ENCODE measurements around the gene RAN. TPM values are rescaled to one million over a fixed set of nuclear protein-coding genes. Genes with fewer than 3 reads are reported as not detected.

RAN gene
- total and polyA plus RNA-seq, 9 of the 15 experiments (the other 6 are each of a cell fraction or from before 2014, with no cell fraction given) = 1,687 to 3,820 (median 2,300) TPM

DNA sequence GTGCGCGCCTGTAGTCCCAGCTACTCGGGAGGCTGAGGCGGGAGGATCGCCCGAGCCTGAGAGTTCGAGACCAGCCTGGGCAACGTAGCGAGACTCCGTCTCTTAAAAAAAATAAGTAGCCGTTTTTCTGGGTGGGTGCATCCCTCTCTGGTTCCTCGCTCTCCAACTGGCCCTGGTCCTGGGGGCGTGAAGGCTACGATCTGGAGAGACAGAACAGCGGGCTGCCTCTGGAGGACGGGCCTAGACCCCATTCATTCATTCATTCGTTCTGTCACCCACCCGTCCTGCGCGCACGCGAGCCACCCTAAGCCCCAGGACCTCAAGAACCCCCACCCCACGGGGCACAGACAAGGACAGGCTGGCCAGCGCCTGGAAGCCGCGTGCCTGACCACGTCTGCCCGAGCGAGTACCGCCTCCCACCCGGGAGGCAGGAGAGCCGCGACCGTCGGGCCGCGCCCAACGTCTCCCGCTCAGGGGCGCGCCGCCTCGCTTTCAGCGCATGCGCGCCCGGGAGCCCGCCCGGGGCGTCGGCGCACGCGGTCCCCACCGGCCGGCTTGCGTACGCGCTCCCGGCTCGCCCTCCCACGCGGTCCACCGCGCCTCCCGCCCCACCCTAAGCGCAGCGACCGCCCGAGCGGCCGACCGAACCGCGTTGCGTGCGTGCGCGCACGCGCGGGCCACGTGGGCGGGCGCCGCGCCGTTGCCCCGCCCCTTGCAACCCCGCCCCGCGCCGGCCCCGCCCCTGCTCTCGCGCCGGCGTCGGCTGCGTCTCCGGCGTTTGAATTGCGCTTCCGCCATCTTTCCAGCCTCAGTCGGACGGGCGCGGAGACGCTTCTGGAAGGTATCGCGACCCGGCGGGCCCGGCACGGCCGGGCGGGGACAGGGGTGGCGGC, at the start of gene RAN (continued):
- TF ChIP-seq BRD9 (IDR thresholded peaks at IDR 0.05; ENCODE audit: low read depth, partially characterized antibody) (peak; percentile 9), IFI16 (CRISPR knock-in tag; IDR thresholded peaks at IDR 0.05) (no peak), BDP1 (IDR thresholded peaks at IDR 0.05; ENCODE audit: insufficient read depth, insufficient read length) (no peak), ZNF583 (CRISPR knock-in tag; IDR thresholded peaks at IDR 0.05) (no peak), TAF1 (IDR thresholded peaks at IDR 0.05; ENCODE audit: control insufficient read depth, extremely low read depth, insufficient read depth, low read length, severe bottlenecking) (peak; percentile 81), TSC22D4 (tag; IDR thresholded peaks at IDR 0.05) (no peak), SLC30A9 (CRISPR knock-in tag; IDR thresholded peaks at IDR 0.05) (no peak), PHB (CRISPR knock-in tag; IDR thresholded peaks at IDR 0.05) (no peak), SOX6 (IDR thresholded peaks at IDR 0.05) (no peak), PTBP1 (IDR thresholded peaks at IDR 0.05; ENCODE audit: low read depth, low read length) (no peak)
- TF ChIP-seq, protein P1, sequence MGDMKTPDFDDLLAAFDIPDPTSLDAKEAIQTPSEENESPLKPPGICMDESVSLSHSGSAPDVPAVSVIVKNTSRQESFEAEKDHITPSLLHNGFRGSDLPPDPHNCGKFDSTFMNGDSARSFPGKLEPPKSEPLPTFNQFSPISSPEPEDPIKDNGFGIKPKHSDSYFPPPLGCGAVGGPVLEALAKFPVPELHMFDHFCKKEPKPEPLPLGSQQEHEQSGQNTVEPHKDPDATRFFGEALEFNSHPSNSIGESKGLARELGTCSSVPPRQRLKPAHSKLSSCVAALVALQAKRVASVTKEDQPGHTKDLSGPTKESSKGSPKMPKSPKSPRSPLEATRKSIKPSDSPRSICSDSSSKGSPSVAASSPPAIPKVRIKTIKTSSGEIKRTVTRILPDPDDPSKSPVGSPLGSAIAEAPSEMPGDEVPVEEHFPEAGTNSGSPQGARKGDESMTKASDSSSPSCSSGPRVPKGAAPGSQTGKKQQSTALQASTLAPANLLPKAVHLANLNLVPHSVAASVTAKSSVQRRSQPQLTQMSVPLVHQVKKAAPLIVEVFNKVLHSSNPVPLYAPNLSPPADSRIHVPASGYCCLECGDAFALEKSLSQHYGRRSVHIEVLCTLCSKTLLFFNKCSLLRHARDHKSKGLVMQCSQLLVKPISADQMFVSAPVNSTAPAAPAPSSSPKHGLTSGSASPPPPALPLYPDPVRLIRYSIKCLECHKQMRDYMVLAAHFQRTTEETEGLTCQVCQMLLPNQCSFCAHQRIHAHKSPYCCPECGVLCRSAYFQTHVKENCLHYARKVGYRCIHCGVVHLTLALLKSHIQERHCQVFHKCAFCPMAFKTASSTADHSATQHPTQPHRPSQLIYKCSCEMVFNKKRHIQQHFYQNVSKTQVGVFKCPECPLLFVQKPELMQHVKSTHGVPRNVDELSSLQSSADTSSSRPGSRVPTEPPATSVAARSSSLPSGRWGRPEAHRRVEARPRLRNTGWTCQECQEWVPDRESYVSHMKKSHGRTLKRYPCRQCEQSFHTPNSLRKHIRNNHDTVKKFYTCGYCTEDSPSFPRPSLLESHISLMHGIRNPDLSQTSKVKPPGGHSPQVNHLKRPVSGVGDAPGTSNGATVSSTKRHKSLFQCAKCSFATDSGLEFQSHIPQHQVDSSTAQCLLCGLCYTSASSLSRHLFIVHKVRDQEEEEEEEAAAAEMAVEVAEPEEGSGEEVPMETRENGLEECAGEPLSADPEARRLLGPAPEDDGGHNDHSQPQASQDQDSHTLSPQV (IDR thresholded peaks at IDR 0.05) = peak; percentile 62
- TF ChIP-seq, protein P2, sequence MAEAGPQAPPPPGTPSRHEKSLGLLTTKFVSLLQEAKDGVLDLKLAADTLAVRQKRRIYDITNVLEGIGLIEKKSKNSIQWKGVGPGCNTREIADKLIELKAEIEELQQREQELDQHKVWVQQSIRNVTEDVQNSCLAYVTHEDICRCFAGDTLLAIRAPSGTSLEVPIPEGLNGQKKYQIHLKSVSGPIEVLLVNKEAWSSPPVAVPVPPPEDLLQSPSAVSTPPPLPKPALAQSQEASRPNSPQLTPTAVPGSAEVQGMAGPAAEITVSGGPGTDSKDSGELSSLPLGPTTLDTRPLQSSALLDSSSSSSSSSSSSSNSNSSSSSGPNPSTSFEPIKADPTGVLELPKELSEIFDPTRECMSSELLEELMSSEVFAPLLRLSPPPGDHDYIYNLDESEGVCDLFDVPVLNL (CRISPR knock-in tag; IDR thresholded peaks at IDR 0.05; ENCODE audit: low read depth) = no peak
- TF ChIP-seq, protein P3, sequence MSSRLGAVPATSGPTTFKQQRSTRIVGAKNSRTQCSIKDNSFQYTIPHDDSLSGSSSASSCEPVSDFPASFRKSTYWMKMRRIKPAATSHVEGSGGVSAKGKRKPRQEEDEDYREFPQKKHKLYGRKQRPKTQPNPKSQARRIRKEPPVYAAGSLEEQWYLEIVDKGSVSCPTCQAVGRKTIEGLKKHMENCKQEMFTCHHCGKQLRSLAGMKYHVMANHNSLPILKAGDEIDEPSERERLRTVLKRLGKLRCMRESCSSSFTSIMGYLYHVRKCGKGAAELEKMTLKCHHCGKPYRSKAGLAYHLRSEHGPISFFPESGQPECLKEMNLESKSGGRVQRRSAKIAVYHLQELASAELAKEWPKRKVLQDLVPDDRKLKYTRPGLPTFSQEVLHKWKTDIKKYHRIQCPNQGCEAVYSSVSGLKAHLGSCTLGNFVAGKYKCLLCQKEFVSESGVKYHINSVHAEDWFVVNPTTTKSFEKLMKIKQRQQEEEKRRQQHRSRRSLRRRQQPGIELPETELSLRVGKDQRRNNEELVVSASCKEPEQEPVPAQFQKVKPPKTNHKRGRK (tag; IDR thresholded peaks at IDR 0.05) = no peak
- TF ChIP-seq, protein P4, sequence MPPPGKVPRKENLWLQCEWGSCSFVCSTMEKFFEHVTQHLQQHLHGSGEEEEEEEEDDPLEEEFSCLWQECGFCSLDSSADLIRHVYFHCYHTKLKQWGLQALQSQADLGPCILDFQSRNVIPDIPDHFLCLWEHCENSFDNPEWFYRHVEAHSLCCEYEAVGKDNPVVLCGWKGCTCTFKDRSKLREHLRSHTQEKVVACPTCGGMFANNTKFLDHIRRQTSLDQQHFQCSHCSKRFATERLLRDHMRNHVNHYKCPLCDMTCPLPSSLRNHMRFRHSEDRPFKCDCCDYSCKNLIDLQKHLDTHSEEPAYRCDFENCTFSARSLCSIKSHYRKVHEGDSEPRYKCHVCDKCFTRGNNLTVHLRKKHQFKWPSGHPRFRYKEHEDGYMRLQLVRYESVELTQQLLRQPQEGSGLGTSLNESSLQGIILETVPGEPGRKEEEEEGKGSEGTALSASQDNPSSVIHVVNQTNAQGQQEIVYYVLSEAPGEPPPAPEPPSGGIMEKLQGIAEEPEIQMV (tag; conservative IDR thresholded peaks at IDR 0.05; ENCODE audit: low read depth) = no peak

All from K562 (cell line).